SK-N-MC (cell line): ENCODE data around the gene STK32B.

Experiments
- EZH2 ChIP-seq: fragments of 200-600 bp; sonication (generic); IDR thresholded peaks from one replicate; pipeline ENCODE4 v1.6.1; 2017; ENCODE audit warnings: antibody characterized with exemption
- FOXP2 ChIP-seq: optimal IDR thresholded peaks from 2 replicates; pipeline ENCODE3; 2011; ENCODE audit warnings: mild to moderate bottlenecking, moderate library complexity; ENCODE audit not compliant: insufficient read depth; ENCODE audit errors: extremely low read length, control extremely low read depth
- POLR2AphosphoS5 ChIP-seq: IDR thresholded peaks from 2 replicates; pipeline ENCODE4 v1.6.1; 2012; ENCODE audit warnings: mild to moderate bottlenecking, low read depth, low read length, borderline replicate concordance

DNA sequence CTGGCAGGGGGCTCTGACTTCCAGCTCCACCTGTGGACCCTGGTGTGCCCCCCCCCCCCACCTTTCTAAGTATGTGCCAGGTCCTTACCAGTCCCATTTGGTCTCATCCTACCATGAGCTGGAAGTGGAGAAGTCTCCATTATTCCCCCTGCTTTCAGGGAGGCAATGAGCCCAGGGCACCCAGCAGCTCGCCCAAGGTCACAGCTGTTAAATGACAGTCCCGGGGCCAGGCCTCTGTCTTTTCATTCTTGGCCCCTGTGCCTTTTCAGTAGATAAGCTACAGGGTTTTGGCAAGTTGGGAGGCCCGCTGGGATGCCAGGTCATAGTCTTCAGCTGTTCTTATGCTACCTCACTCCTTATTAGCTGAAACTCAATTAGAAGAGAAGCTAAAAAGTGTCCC lies 408.0 kb downstream of the STK32B start:
- TF ChIP-seq EZH2: no peak
- no peak for TF ChIP-seq POLR2AphosphoS5
- TF ChIP-seq FOXP2: no peak
